Progenitor cell of endocrine pancreas (in vitro differentiated cells): ENCODE data around the gene MAGI3. TPM values are rescaled to one million over a fixed set of nuclear protein-coding genes. Genes with fewer than 3 reads are reported as not detected.

Source experiments
- DNase-seq: peaks from one replicate; pipeline ENCODE4 v3.0.0; 2021; ENCODE audit warnings: low spot score; ENCODE audit not compliant: unreplicated experiment
- H3K27ac Mint-ChIP-seq: 2 replicates; pipeline ENCODE4 v1.8.0; 2021; ENCODE audit warnings: mild to moderate bottlenecking, moderate library complexity, mixed read lengths
- H3K27me3 Mint-ChIP-seq: 2 replicates; pipeline ENCODE4 v1.8.0; 2021; ENCODE audit warnings: mixed read lengths
- H3K36me3 Mint-ChIP-seq: 2 replicates; pipeline ENCODE4 v1.8.0; 2022; ENCODE audit warnings: mixed read lengths; ENCODE audit not compliant: insufficient read depth
- H3K4me1 Mint-ChIP-seq: 2 replicates; pipeline ENCODE4 v1.8.0; 2021; ENCODE audit warnings: low read depth, mixed read lengths
- H3K4me3 Mint-ChIP-seq: 2 replicates; pipeline ENCODE4 v1.8.0; 2021; ENCODE audit warnings: low read depth, mild to moderate bottlenecking, moderate library complexity, mixed read lengths
- H3K9me3 Mint-ChIP-seq: 2 replicates; pipeline ENCODE4 v1.8.0; 2021; ENCODE audit warnings: low read depth, mixed read lengths
- CTCF ChIP-seq: fragments of 200-600 bp; sonication (generic); IDR thresholded peaks from one replicate; pipeline ENCODE4 v1.5.0; 2021; ENCODE audit warnings: antibody characterized with exemption, mild to moderate bottlenecking; ENCODE audit not compliant: unreplicated experiment
- total RNA-seq: library from RNA; stranded (reverse); gene quantifications from 2 replicates; pipeline ENCODE4 v1.2.1, GENCODE V29; 2021

MAGI3 gene
- total RNA-seq, 1 donor from 2014 or later, result 23.7 TPM

- Mint-ChIP-seq H3K27me3 (no peaks in the 10 kb centered on the region), H3K36me3 (peaks cover 30% of the 10 kb centered on the region), H3K9me3 (peaks cover 9% of the 10 kb centered on the region), H3K4me1 (peaks cover 1% of the 10 kb centered on the region), H3K4me3 (no peak overlapping the region), H3K27ac (no peak overlapping the region)
- no peak for TF ChIP-seq CTCF
- no peak for DNase-seq
Observed at GRCh38 chr1:113686891-113687618, 296.7 kb downstream of the MAGI3 start.

- Mint-ChIP-seq H3K9me3 (peaks cover 37% of the 10 kb centered on the region), H3K36me3 (peaks cover 58% of the 10 kb centered on the region), H3K4me1 (no peaks in the 10 kb centered on the region), H3K27me3 (no peaks in the 10 kb centered on the region), H3K27ac (no peak overlapping the region), H3K4me3 (no peak overlapping the region)
- no peak for DNase-seq
- TF ChIP-seq CTCF, result no peak
Observed at GRCh38 chr1:113691184-113691583, 300.9 kb downstream of the MAGI3 start.

GRCh38 chr1:113692342-113692741 lies 302.0 kb downstream of the MAGI3 start:
- Mint-ChIP-seq H3K9me3 (peaks cover 37% of the 10 kb centered on the region), H3K27me3 (no peaks in the 10 kb centered on the region)

GRCh38 chr1:113692824-113693431 lies 302.6 kb downstream of the MAGI3 start:
- Mint-ChIP-seq H3K36me3 (peaks cover 68% of the 10 kb centered on the region), H3K9me3 (peaks cover 37% of the 10 kb centered on the region), H3K27me3 (no peaks in the 10 kb centered on the region), H3K4me1 (no peaks in the 10 kb centered on the region), H3K4me3 (no peak overlapping the region), H3K27ac (no peak overlapping the region)
- no peak for DNase-seq
- TF ChIP-seq CTCF, result no peak

More at GRCh38 chr1:113692342-113692741, 302.0 kb downstream of the MAGI3 start:
- DNase-seq, result no peak
- H3K36me3 Mint-ChIP-seq, result peaks cover 65% of the 10 kb centered on the region
- H3K4me1 Mint-ChIP-seq, result no peaks in the 10 kb centered on the region
- H3K27ac Mint-ChIP-seq, result no peak overlapping the region
- no peak overlapping the region for H3K4me3 Mint-ChIP-seq
- no peak for TF ChIP-seq CTCF

- no peaks in the 10 kb centered on the region for H3K4me1 Mint-ChIP-seq
- H3K36me3 Mint-ChIP-seq, result peaks cover 64% of the 10 kb centered on the region
Observed at GRCh38 chr1:113694910-113695309, 304.6 kb downstream of the MAGI3 start.

More at GRCh38 chr1:113694910-113695309, 304.6 kb downstream of the MAGI3 start:
- TF ChIP-seq CTCF, result no peak
- Mint-ChIP-seq H3K27me3 (no peaks in the 10 kb centered on the region), H3K9me3 (peaks cover 33% of the 10 kb centered on the region), H3K27ac (no peak overlapping the region), H3K4me3 (no peak overlapping the region)
- no peak for DNase-seq
